GM10248 (cell line): ENCODE results near the gene SHB.

ENCODE experiments used
- CTCF ChIA-PET: fragments of 300-600 bp; sonication (Branson Sonifier 250); formaldehyde crosslinking; extraction: SDS; loops from one replicate; lab custom pipeline; 2021; ENCODE audit warnings: antibody characterized with exemption; lab: Yijun Ruan, JAX
- POLR2A ChIA-PET: fragments of 350-650 bp; sonication (Branson Sonifier 250); formaldehyde crosslinking; extraction: SDS; loops from one replicate; lab custom pipeline; 2020; ENCODE audit warnings: antibody characterized with exemption; lab: Yijun Ruan, JAX
- DNase-seq: peaks from one replicate; pipeline ENCODE4 v3.0.0; 2012; ENCODE audit errors: extremely low spot score
- TF ChIP-seq, protein P1 (sequence below): IDR thresholded peaks from 2 replicates; pipeline ENCODE4 v1.5.1; 2012; ENCODE audit warnings: mild to moderate bottlenecking, low read depth; ENCODE audit errors: extremely low read depth, missing control alignments, control extremely low read depth

SHB gene

GRCh38 chr9:38041564-38042243, 27.3 kb downstream of the SHB start:
- CTCF ChIA-PET = interaction anchor here (1.2 to 2.0 kb wide), 2 partner anchors 11 to 46 kb away, joined by 4 to 6 read pairs; no protein-coding TSS in a partner anchor
- DNase-seq = no peak
- TF ChIP-seq, protein P1, sequence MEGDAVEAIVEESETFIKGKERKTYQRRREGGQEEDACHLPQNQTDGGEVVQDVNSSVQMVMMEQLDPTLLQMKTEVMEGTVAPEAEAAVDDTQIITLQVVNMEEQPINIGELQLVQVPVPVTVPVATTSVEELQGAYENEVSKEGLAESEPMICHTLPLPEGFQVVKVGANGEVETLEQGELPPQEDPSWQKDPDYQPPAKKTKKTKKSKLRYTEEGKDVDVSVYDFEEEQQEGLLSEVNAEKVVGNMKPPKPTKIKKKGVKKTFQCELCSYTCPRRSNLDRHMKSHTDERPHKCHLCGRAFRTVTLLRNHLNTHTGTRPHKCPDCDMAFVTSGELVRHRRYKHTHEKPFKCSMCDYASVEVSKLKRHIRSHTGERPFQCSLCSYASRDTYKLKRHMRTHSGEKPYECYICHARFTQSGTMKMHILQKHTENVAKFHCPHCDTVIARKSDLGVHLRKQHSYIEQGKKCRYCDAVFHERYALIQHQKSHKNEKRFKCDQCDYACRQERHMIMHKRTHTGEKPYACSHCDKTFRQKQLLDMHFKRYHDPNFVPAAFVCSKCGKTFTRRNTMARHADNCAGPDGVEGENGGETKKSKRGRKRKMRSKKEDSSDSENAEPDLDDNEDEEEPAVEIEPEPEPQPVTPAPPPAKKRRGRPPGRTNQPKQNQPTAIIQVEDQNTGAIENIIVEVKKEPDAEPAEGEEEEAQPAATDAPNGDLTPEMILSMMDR = no peak
- POLR2A ChIA-PET = no interaction called here

- ChIA-PET POLR2A (no interaction called here), CTCF (interaction anchor here (0.7 to 1.1 kb wide), 3 partner anchors 10 to 32 kb away, joined by 3 to 4 read pairs (median 4); no protein-coding TSS in a partner anchor)
- DNase-seq = no peak
- TF ChIP-seq, protein P1 = no peak
These were observed 28.9 kb downstream of the SHB start for GRCh38 chr9:38039907-38040682.

DNA sequence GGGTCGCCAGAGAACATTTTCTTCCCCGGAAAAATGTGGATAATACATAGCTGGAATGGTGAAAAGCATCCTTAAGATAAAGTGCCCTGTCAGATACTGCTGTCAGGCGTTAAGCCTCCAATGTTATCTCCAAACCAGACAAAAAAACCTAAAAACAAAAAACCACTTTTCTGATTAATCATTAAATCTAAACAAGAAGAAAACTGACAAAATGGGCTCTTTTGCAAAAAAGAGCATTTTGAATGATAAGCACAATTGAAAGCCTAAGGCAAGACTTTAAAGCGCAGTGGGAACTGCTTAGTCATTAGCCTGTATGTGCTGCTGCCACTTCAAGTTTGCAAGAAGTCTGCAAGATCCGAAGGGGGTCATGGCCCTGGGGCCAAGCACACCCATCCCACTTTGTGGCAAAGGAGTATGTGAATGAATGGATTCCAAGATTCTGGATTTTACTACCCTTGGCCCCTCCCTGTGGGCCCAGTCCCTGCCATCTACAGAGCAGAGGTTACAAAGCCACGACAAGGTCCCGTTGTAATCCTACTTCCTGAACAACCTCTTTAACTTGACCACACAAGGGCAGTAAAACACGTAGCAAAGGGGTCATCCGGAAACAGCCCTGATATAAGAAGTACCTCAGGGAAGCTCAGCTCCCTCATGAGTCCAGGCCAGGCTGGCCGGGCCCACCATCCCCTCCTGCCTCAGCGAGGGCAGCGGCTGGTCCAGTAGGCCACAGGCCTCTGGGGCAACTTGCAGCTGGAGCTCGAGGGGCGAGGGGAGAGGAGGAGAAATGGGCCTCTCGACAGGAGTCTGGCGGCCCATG, 29.7 kb downstream of the SHB start:
- ChIA-PET CTCF (interaction anchor here (1.1 kb wide), 1 partner anchor 31 kb away, joined by 4 read pairs; no protein-coding TSS in a partner anchor), POLR2A (no interaction called here)
- TF ChIP-seq, protein P1 = no peak
- no peak for DNase-seq

DNA sequence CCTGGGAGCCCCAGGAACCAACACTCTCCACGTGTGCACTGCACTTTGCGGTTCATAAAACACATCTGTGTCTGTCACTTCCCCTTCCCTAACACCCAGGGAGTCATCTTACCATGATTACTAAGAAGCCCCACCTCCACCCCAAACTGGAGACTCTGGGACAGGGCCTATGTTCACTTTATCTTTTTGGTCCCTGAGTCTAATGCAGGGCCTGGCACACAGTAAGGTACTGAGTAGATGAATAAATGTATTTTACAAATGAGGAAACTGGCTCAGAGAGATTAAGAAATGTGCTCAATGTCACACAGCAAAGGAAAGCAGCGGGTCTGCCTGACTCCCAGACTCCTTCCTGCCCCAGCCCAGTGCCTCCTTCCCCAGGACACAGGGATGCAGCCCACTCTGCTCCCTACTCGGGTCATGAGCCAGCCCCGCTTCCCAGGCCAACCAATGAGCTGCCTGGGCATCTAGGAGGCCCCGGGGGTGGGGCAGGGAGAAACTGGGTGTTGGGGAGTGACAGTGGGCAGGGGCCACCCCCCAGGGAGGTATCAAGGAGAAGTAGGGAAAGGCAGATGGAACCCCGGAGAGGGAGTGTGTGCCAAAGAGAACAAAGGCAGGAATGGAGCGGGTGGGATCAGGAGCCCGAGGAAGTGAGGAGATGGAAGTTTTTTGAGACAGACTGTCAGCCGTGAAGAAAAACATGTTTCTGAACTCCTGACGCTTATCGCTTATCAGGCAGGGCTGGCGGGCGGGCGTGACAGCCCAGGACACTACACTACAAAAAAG, 30.5 kb downstream of the SHB start:
- CTCF ChIA-PET = interaction anchor here (1.0 kb wide), 1 partner anchor 15 kb away, joined by 3 read pairs; no protein-coding TSS in a partner anchor
- peak; percentile 53 for DNase-seq
- TF ChIP-seq, protein P1 = no peak

GRCh38 chr9:38037981-38038306, 31.1 kb downstream of the SHB start:
- ChIA-PET POLR2A (no interaction called here), CTCF (interaction anchor here (1.0 kb wide), 1 partner anchor 15 kb away, joined by 3 read pairs; no protein-coding TSS in a partner anchor)
- TF ChIP-seq, protein P1 = no peak
- no peak for DNase-seq

More for the DNA sequence above, 30.5 kb downstream of the SHB start:
- POLR2A ChIA-PET = no interaction called here
